ENCODE measurements around the gene CDH15. TPM values are rescaled to one million over a fixed set of nuclear protein-coding genes. Genes with fewer than 3 reads are reported as not detected.

The CDH15 gene
- polyA plus RNA-seq, 1 donor from 2014 or later, result not detected

- Histone ChIP-seq H3K9ac (ENCODE audit: low read length) (no peak overlapping the region), H3K9me3 (ENCODE audit: low read length) (no peaks in the 10 kb centered on the region), H3K4me3 (ENCODE audit: low read length) (no peak overlapping the region), H3F3A (ENCODE audit: insufficient read depth, low read length, poor library complexity, severe bottlenecking) (no peaks in the 10 kb centered on the region), H3K27ac (ENCODE audit: low read length) (no peak overlapping the region), H3K79me2 (replicated peaks; ENCODE audit: insufficient read depth, low read length) (no peaks in the 10 kb centered on the region), H3K27me3 (ENCODE audit: insufficient read depth, low read depth, low read length) (no peaks in the 10 kb centered on the region), H3K36me3 (ENCODE audit: insufficient read depth, low read length) (no peaks in the 10 kb centered on the region), H4K20me1 (ENCODE audit: insufficient read depth) (no peaks in the 10 kb centered on the region), H3K4me2 (ENCODE audit: low read length) (no peak overlapping the region), H3K9me2 (ENCODE audit: insufficient read depth, low read length) (no peaks in the 10 kb centered on the region), H2AFZ (ENCODE audit: low read depth, low read length) (no peak overlapping the region)
- TF ChIP-seq EZH2 (IDR thresholded peaks at IDR 0.05; ENCODE audit: borderline replicate concordance, insufficient read depth, low read length, poor library complexity, severe bottlenecking), result no peak
- no peak for TF ChIP-seq POLR2AphosphoS5 (IDR thresholded peaks at IDR 0.05)
- no peak for TF ChIP-seq EP300 (conservative IDR thresholded peaks at IDR 0.05; ENCODE audit: poor library complexity, severe bottlenecking)
- no peak for TF ChIP-seq SMC3 (conservative IDR thresholded peaks at IDR 0.05; ENCODE audit: poor library complexity)
- TF ChIP-seq RAD21 (conservative IDR thresholded peaks at IDR 0.05), result no peak
- no peak for TF ChIP-seq MXI1 (conservative IDR thresholded peaks at IDR 0.05; ENCODE audit: poor library complexity, severe bottlenecking)
- no peak for TF ChIP-seq TAF1 (IDR thresholded peaks at IDR 0.05; ENCODE audit: low read depth)
- no peak for TF ChIP-seq CTCF (IDR thresholded peaks at IDR 0.05; ENCODE audit: poor library complexity, severe bottlenecking)
- no peak for TF ChIP-seq REST (IDR thresholded peaks at IDR 0.05; ENCODE audit: borderline replicate concordance)
Measured at GRCh38 chr16:89142474-89143195, 28.9 kb upstream of the CDH15 start.

GRCh38 chr16:89143201-89143741, 28.3 kb upstream of the CDH15 start:
- Histone ChIP-seq H3K4me2 (ENCODE audit: low read length) (no peak overlapping the region), H3F3A (ENCODE audit: insufficient read depth, low read length, poor library complexity, severe bottlenecking) (no peaks in the 10 kb centered on the region), H3K4me3 (ENCODE audit: low read length) (no peak overlapping the region), H3K9ac (ENCODE audit: low read length) (no peak overlapping the region), H3K9me3 (ENCODE audit: low read length) (no peaks in the 10 kb centered on the region), H3K27ac (ENCODE audit: low read length) (no peak overlapping the region), H4K20me1 (ENCODE audit: insufficient read depth) (no peaks in the 10 kb centered on the region), H3K9me2 (ENCODE audit: insufficient read depth, low read length) (no peaks in the 10 kb centered on the region), H3K79me2 (replicated peaks; ENCODE audit: insufficient read depth, low read length) (no peaks in the 10 kb centered on the region), H3K36me3 (ENCODE audit: insufficient read depth, low read length) (no peaks in the 10 kb centered on the region), H2AFZ (ENCODE audit: low read depth, low read length) (no peak overlapping the region), H3K27me3 (ENCODE audit: insufficient read depth, low read depth, low read length) (no peaks in the 10 kb centered on the region)
- no peak for TF ChIP-seq POLR2AphosphoS5 (IDR thresholded peaks at IDR 0.05)
- no peak for TF ChIP-seq RAD21 (conservative IDR thresholded peaks at IDR 0.05)
- TF ChIP-seq EP300 (conservative IDR thresholded peaks at IDR 0.05; ENCODE audit: poor library complexity, severe bottlenecking), result no peak
- TF ChIP-seq TAF1 (IDR thresholded peaks at IDR 0.05; ENCODE audit: low read depth), result no peak
- TF ChIP-seq MXI1 (conservative IDR thresholded peaks at IDR 0.05; ENCODE audit: poor library complexity, severe bottlenecking), result no peak
- TF ChIP-seq REST (IDR thresholded peaks at IDR 0.05; ENCODE audit: borderline replicate concordance), result no peak
- TF ChIP-seq EZH2 (IDR thresholded peaks at IDR 0.05; ENCODE audit: borderline replicate concordance, insufficient read depth, low read length, poor library complexity, severe bottlenecking), result no peak
- no peak for TF ChIP-seq CTCF (IDR thresholded peaks at IDR 0.05; ENCODE audit: poor library complexity, severe bottlenecking)
- TF ChIP-seq SMC3 (conservative IDR thresholded peaks at IDR 0.05; ENCODE audit: poor library complexity), result no peak

All from neural cell (in vitro differentiated cells).